Activated CD8-positive, alpha-beta memory T cell treated with anti-CD3 and anti-CD28 coated beads for 48 hours (primary cell): ENCODE results near the gene ZNF157.
"Not testable (repeated sequence)": the region's sequence is repeated elsewhere in the genome, so short reads cannot be mapped to it uniquely, and the experiment has no call there.

Experiments used
- DNase-seq, 3 experiments: peaks; one replicate each; pipeline ENCODE4 v3.0.0-alpha.2; 2020; ENCODE audit warnings: low read depth in 2 of 3, low spot score in 2 of 3

The ZNF157 gene

DNA sequence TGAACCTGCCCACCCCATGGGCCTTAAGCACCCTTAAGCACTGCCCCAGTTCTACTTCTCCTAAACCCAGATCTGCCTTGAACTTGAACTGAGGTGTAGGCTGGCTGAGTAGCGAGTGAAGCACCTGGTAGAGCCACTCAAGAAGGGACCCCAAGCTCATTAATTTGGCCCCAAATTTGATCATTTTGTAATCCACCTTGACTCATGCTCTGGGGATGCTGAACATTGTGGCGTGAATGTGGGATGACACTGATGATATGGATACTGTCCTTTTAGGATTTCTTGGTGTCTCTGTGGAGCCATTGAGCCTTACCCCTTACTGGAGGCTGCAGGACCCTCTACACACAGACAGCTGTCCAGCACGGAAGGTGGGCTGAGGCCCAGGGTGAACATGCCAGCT, at the start of gene ZNF157:
ZNF157 (plus strand) TSS at position 301 of the 400 bp plus-strand sequence; CDS start at position 392, 91 bp downstream.
- DNase-seq: no peak

DNA sequence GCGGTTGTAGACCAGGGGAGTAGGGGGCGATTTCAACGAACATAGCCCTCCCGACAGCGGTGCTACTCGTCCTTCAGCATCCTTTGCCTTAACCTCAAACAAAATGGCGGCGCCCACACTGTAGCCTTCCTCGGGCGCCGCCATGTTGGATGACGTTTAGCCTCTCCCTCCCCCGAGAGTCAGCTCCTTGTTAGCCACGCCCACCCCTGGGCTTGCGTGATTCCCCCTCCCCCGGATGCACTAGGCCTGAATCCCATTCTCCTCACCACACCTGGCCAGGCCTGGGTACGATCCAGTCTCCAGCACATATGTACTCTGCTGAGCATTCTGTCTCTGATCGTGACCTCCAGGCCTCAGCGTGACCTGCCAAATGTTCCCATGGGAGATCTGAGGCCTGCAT, 49.0 kb upstream of the ZNF157 start:
- no peak for DNase-seq

DNA sequence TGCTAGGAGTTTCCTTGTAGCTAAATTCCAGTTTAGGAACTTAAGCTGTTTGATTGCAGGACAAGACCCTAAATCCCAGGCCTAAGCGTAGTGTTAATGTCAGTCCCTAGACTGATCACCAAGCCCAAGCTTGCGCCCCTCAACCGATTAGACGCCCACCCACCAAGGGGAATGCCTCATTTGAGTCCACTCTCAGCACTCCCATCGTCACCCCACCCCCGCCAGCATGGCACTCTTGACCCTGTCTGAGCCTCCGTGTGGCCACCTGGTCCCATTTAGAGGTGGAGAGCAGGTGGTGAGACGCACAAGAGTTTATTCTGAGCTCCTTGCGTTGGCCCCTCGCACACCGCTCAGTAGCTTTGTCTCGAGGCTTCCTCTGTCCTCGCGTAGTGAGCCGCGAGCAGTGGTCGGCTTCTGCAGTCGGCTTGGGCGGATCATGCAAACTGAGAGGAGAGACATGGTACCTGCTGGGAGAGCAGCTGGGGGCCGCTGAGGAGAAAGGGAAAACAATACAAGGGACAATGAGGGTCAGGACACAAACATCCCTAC, 48.5 kb upstream of the ZNF157 start:
- DNase-seq: no peak

DNA sequence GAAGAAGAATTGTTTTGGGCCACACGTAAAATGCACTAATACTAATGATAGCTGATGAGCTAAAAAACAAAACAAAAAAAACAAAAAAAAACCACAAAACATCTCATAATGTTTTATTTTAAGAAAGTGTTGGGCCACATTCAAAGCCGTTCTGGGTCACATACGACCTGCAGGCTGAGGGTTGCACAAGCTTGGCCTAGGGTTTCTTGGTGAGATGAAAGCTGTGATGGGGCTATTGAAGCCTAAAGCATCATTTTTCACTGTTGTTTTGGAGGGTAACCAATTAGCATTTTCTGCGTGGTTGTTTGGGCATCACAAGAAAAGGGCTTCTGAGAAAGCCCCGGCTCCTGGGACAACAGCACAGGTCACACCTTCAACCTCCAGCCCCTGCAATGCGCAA, 42.5 kb upstream of the ZNF157 start:
- no peak for DNase-seq

DNA sequence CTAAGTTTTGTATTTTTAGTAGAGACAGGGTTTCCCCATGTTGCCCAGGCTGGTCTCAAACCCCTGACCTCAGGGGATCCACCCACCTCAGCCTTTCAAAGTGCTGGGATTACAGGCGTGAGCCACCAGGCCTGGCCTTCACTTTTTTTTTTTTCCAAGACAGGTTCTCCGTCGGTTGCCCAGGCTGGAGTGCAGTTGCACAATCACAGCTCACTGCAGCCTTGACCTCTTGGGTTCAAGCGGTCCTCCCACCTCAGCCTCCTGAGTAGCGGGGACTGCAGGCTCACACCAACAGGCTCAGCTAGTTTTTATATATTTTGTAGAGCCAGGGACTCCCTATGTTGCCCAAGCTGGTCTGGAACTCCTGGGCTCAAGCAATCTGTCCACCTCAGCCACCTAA, 37.6 kb upstream of the ZNF157 start:
- DNase-seq: not testable (repeated sequence)

DNA sequence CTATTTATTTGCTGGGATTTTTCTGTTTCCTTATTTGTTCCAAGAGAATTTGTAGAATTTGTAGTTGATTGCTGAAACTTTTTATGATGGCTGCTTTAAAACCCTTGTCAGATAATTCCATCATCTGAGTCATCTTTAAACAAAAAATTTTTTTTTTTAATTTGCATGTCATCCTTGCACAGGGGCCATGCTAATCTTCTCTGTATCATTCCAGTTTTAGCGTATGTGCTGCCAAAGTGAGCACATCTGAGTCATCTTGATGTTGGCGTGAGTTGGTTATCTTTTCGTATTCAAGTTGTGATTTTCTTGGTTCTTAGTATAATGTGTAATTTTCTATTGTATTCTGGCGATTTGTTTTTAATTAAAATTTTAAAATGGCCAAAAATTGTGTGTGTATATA, 18.7 kb upstream of the ZNF157 start:
- no peak for DNase-seq

DNA sequence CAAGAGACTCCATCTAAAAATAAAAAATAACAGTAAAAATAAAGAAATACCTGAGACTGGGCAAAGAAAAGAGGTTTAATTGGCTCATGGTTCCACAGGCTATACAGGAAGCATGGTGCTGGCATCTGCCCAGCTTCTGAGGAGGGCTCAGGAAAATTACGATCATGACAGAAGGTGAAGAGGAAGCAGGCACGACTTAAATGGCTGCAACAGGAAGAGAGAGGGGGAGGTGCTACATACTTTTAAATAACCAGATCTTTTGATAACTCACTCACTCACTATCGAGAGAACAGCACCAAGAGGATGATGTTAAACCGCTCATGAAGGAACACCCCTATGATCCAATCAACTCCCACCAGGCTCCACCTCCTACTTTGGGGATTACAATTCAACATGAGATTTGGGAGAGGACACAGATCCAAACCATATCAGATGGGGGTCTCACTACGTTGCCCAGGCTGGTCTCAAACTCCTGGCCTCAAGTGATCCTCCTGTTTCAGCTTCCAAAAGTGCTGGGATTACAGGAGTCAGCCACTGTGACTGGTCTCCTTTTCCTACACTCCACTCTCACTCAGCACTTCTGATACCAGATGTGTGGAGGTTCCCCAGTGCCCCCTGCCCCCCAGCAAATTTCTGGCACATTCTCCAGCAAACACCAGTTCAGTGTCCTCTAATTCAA, 11.9 kb upstream of the ZNF157 start:
- DNase-seq: no peak

DNA sequence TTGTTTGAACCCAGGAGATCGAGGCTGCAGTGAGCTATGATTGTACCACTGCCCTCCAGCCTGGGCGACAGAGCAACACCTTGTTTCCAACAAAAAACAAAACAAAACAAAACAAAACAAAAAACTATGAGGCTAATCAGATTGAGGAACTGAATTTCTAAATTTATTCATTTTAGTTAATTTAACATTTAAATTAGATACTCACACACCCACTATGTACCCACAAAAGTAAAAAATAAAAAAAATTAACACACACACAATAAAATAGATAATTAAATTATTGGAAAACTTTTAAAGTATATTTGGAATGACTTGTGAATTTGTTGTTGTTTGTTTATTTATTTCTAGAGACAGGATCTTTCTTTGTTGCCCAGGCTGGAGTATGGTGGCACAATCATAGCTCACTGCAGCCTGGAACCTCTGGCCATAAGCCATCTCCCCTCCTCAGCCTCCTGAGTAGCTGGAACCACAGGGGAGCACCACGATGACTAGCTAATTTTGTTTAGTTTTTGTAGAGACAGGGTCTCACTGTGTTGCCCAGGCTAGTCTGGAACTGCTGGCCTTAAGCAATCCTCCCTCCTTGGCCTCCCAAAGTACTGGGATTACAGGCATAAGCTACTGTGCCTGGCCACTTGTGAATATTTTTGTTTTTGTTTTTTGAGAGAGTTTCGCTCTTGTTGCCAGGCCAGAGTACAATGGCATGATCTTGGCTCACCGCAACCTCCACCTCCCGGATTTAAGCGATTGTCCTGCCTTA, 9.8 kb upstream of the ZNF157 start:
- no peak for DNase-seq

DNA sequence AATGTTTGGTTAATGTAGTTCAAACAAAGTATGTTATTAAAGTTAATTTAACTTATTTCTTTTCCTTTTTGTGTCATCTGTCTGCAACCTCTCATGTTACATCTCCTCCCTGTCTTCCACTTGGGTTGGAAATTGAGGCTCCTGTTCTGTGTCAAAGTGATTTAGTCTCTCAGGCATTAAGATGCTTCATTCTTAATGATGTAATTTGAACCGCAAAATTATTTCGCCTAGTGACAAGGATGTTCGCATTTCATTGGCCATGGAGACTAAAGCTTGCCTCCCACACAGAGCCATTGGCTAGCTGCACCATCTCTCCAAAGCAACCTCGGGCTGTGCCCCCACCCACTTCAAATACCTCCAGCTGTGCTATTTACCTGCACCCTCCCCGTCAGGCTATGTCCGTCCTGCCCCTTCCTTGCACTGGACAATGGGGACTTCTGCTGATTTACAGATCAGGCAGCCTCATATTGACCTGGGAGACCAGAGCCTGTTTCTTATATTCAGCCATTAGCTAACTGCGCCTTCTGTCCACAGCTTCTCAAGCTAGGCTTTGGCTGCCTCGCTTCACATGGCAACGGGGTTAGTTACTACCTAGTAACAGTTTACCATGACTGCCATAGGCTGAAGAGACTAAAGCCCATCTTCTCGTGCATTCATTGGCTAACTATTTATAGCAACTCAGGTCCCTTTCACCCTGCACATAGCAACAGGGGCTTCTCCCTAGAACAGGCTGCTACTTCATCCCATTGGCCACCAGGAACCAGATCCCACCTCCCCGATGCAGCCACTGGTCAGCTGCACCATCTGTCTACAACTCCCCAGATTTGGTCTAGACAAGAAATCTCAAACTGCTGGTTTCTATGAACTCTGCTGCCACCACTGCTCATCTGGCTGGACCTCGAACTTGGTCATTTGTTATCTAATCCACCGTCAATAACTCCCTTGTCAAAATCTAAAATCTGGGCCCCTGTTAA, 8.6 kb upstream of the ZNF157 start:
- DNase-seq: no peak

DNA sequence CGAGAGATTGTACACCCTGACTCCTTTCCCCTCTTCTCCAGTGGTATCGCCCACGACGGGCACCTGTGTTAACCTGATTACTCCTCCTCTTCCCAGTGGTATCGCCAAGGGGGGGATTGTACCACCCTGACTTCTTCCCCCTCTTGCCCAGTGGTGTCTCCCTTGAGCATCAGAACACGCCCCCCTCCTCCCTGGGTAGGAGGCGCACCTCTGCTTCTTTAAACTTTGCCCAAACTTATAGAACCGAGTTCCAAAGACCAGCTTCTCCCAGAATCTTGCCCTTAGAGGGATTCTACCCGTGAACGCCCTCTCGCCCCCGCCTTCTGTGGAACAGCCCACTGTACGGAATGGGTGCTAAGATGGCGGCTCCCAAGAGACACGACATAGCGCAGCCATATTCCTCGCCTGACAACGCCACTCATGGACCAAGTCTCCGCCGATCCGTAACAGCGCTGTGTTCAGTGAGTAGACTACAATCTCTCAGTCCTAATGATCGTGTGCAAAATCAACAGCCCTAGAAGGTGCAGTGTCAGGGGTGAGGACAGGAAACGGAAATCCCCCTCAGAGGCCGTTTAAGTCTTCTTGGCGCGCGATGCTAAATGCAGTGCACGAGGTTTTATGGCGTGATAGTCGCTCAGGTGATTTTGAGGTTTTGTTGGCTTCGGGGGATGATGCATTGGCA, 4.2 kb upstream of the ZNF157 start:
- peak in 2 of 3 experiments; percentile 23 to 35 for DNase-seq

DNA sequence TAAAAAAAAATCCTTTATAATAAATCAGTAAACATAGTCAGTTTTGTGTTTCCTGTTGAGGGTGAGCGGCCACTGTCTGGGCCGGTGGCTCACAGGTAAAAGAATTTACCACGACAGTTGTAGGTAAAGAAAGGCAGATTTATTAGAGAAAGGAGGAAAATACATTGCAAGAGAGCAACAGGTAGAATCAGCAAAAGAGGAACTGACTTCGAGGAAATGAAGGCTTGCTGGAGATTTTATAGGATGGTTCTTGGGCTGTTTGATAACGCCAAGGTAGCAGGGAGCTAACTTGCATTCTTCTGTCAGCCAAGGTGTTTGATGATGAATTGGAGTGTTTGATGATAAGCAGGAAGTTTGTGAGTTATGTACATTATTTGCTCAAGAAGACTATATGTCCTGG, 2.8 kb downstream of the ZNF157 start:
- DNase-seq: no peak

DNA sequence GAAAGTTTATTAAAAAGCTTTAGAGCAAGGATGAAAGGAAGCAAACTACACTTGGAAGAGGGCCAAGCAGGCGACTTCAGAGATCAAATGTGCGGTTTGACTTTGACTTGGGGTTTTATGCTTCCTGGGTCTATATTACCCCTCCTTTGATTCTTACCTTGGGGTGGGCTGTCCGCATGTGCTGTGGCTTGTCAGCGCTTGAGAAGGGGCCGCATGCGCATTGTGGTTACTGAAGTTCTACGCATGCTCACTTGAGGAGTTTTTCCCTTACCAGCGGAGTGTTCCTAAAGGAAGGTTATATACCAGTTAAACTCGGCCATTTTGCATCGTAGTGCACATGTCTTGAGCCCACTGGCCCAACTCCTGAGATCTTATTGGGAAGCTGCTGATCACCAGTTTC, 9.9 kb downstream of the ZNF157 start:
- DNase-seq: peak in 2 of 3 experiments; percentile 8 to 11

DNA sequence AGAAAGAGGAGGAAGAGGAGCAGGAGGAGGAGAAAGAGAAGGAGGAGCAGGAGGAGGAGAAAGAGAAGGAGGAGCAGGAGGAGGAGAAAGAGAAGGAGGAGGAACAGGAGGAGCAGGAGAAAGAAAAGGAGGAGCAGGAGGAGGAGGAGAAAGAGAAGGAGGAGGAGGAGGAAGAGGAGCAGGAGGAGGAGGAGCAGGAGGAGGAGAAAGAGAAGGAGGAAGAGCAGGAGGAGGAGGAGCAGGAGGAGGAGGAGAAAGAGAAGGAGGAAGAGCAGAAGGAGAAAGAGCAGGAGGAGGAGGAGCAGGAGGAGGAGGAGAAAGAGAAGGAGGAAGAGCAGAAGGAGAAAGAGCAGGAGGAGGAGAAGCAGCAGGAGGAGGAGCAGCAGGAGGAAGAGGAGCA, 10.5 kb downstream of the ZNF157 start:
- not testable (repeated sequence) for DNase-seq

DNA sequence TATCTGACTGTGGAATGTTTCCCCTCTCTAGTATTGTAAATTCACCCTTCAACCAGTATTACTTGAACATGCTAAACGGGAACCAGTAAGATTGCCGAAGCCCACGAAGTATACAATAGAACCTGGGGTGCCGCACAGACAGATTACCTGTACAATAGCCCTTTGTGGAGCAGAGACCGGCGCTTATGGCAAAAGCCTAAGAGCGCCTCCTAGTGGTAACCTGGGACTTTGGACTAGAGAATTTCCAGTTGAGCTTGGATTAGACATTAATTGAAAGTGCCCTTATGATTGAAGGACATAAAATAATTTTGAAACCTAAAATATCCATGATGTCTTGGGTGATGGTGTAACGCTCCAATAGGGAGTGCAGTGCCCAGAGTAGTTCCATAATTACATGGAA, 14.1 kb downstream of the ZNF157 start:
- peak in 2 of 3 experiments; percentile 21 to 34 for DNase-seq

DNA sequence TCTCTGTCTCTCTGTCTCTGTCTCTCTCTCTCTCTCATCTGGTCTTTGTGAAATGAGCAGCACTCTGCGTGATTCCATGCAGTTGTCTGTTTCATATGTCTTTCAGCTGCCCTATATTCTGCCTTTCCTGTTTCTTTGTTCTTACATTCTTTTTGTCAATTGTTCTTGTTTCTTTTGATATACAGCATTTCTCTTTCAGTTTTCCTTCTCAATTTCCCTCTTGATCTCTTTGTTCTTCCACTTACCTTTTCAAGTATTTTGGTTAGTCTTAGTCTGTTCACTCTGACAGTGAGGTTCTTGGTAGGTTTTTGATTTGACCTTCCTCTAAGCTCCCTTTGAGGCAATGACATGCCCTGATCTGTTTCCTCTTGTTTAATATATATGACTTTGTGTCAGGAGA, 20.4 kb downstream of the ZNF157 start:
- no peak for DNase-seq

DNA sequence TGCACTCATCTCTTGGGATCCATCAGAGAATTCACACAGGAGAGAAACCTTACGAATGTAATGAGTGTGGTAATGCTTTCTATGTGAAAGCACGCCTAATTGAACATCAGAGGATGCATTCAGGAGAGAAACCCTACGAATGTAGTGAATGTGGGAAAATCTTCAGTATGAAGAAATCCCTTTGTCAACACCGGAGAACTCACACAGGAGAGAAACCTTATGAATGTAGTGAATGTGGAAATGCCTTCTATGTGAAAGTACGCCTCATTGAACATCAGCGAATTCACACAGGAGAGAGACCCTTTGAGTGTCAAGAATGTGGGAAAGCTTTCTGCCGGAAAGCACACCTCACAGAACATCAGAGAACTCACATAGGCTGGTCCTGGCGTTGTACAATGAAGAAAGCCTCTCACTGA, 42.8 kb downstream of the ZNF157 start:
- no peak for DNase-seq

DNA sequence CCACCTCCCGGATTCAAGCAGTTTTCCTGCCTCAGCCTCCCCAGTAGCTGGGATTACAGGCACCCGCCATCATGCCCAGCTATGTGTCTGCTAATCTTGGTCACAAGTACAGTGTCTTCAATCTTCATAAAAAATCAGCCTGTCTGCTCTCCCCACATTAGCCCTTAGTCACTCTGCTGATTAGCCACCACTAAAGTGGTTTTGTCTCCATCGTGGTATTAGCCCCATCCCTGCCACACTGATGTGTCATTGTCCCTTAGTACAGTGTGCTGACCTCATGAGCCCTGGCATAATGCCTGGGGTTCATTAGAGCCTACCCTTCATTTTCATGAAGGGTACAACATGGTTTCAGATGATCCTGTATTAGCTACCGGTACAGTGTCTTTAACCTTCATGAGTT, 49.9 kb downstream of the ZNF157 start:
- DNase-seq: no peak

DNA sequence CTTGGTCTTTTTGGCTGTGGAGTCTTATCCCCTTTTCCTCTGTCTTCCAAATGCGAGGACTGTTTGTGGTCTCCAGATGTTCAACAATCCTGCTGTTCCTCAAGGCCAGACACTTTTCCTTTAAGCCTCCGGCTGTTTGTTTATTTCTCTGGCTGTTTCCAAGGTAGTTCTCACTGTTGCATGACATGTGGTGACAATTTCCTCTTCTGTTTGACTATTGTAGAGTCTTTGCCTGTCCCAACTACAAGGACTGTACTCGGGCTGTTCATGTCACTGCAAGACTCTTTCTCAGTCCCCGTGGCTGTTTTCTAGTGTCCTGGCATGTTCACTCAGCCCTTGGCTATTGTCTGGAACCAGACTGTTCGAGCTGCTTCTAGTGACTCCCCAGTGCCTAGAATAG, 50.6 kb downstream of the ZNF157 start:
- DNase-seq: no peak

DNA sequence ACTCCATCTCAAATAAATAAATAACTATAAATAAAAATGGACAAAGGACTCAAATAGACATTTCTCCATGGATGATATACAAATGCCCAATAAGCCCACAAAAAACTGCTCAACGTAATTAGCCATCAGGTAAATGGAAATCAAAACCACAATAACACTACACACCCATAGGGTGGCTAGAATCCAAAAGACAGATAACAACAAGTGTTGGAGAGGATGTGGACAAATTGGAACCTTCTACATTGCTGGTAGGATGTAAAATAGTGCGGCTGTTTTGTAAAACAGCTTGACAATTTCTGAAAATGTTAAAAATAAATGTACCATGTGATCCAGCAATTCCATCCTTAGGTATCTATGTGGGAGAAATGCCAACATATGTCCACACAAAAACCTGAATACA, 52.1 kb downstream of the ZNF157 start:
- no peak for DNase-seq

DNA sequence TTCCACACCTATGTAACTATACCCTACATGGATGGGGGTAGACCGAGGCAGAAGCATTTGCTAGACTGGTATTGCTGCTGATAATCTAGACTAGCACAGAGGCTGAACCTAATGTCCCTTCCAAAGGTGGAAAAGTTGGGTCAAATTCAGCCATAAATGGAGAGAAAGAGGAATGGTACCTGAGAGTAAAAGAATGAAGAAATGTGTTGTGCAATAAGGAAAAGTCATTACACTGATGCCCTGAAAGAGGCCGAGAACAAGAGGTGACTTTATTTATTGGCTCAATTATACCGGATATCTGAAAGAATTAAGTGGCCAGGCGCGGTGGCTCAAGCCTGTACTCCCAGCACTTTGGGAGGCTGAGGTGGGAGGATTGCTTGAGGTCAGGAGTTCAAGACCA, 60.5 kb downstream of the ZNF157 start:
- DNase-seq: no peak

DNA sequence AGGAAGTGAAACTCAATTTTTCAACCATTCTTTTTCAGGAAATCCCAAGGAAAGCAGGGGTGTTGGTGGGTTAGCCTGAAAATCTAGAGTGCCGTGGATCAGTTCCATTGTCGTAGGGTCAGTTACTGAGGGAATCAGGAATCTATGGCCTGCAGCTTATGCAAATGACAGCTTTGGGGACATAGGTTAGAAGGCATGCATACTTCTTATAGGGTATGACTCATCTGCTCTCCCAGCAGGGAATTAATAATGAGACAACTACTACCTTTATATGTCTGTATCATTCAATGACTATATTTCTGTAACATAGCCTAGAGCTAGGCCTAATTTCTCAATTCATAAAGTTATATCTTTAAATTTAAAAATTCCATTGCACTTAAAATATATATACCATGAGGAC, 76.1 kb downstream of the ZNF157 start:
- DNase-seq: no peak
